HCT116 (cell line): ENCODE results near the gene NEURL1. TPM values are rescaled to one million over a fixed set of nuclear protein-coding genes. Genes with fewer than 3 reads are reported as not detected.

Experiments used
- ATAC-seq: fragments of 200-7000 bp; cut with Tn5 transposase; 2 replicates; pipeline ENCODE4 v1.9.1; 2020; ENCODE audit warnings: mild to moderate bottlenecking, moderate library complexity
- BruUV-seq: library from RNA; stranded (reverse); fragments of 400-500 nt; replicated peaks from 2 replicates; lab custom pipeline; 2021; lab: Mats Ljungman, UMichigan
- CTCF ChIA-PET: fragments of 300-600 bp; sonication (Branson Sonifier 250); formaldehyde crosslinking; loops from one replicate; lab custom pipeline; 2021; ENCODE audit warnings: antibody characterized with exemption; lab: Charles Lee
- POLR2A ChIA-PET: fragments of 300-600, 350-600 bp; sonication (Branson Sonifier 250); formaldehyde crosslinking; loops from one replicate; lab custom pipeline; 2021; ENCODE audit warnings: antibody characterized with exemption; lab: Charles Lee
- RAD21 ChIA-PET, 2 experiments: fragments of 300-600 bp; sonication (Branson Sonifier 250); formaldehyde crosslinking; loops; one replicate each; lab custom pipeline; 2023; ENCODE audit warnings: low total read pairs in 2 of 2; ENCODE audit not compliant: uncharacterized antibody in 2 of 2, unreplicated experiment in 2 of 2, low non-redundant PET in 1 of 2; lab: Charles Lee
- DNase-seq: peaks from one replicate; pipeline ENCODE4 v3.0.0-alpha.2; 2010; ENCODE audit warnings: low read depth, low spot score
- H2AFZ ChIP-seq: fragments of 200-600 bp; shearing (Covaris generic), sonication (generic); 2 replicates; pipeline ENCODE4 v1.6.1; 2017; ENCODE audit warnings: low read depth, mixed run types, mixed read lengths, antibody characterized with exemption, low read length; ENCODE audit not compliant: poor library complexity, severe bottlenecking
- H3K27ac ChIP-seq: 2 replicates; pipeline ENCODE4 v1.5.1; 2012; ENCODE audit warnings: low read depth, low read length
- H3K27me3 ChIP-seq: fragments of 200-600 bp; sonication (generic); 2 replicates; pipeline ENCODE4 v1.6.1; 2016; ENCODE audit warnings: mixed run types, low read length, mixed read lengths; ENCODE audit not compliant: insufficient read depth
- H3K36me3 ChIP-seq, 2 experiments: fragments of 200-500 bp in 1 of 2; fragments of 200-600 bp in 1 of 2; sonication (Bioruptor generic) in 1 of 2; sonication (generic) in 1 of 2; 2 replicates each; pipeline versions ENCODE4 v1.5.1 to v1.6.1; 2014 to 2016; ENCODE audit warnings: low read length in 2 of 2, inconsistent platforms in 1 of 2, mixed read lengths in 1 of 2, mixed run types in 1 of 2; ENCODE audit not compliant: insufficient read depth in 2 of 2, control insufficient read depth in 1 of 2
- H3K4me1 ChIP-seq, 2 experiments: fragments of 200-600 bp in 1 of 2; sonication (generic) in 1 of 2; 2 replicates each; pipeline versions ENCODE4 v1.5.1 to v1.6.1; 2012 to 2017; ENCODE audit warnings: low read length in 2 of 2, inconsistent platforms in 1 of 2, mild to moderate bottlenecking in 1 of 2, mixed read lengths in 1 of 2, mixed run types in 1 of 2, moderate library complexity in 1 of 2; ENCODE audit not compliant: insufficient read depth in 2 of 2, control insufficient read depth in 1 of 2
- H3K4me2 ChIP-seq: fragments of 200-600 bp; sonication (generic); 2 replicates; pipeline ENCODE4 v1.6.1; 2017; ENCODE audit warnings: mixed run types, low read length, mixed read lengths
- H3K4me3 ChIP-seq, 2 experiments: fragments of 200-600 bp in 1 of 2; sonication (generic) in 1 of 2; replicated peaks in 1 of 2; 2 replicates each; pipeline ENCODE4 v1.5.1; 2011 to 2016; ENCODE audit warnings: low read length in 2 of 2, control low read depth in 1 of 2, low read depth in 1 of 2, mild to moderate bottlenecking in 1 of 2, mixed read lengths in 1 of 2, mixed run types in 1 of 2
- H3K79me2 ChIP-seq: fragments of 200-600 bp; sonication (generic); 2 replicates; pipeline ENCODE4 v1.6.1; 2017; ENCODE audit warnings: mild to moderate bottlenecking, mixed run types, low read length, moderate library complexity, mixed read lengths; ENCODE audit not compliant: insufficient read depth
- H3K9ac ChIP-seq: fragments of 200-600 bp; sonication (generic); 2 replicates; pipeline ENCODE4 v1.6.1; 2016; ENCODE audit warnings: low read length, mixed read lengths
- H3K9me2 ChIP-seq: fragments of 200-600 bp; sonication (generic), shearing (Covaris generic); 2 replicates; pipeline ENCODE4 v1.6.1; 2017; ENCODE audit warnings: mixed run types, mild to moderate bottlenecking, moderate library complexity; ENCODE audit not compliant: insufficient read depth
- H3K9me3 ChIP-seq, 2 experiments: fragments of 200-500 bp in 1 of 2; fragments of 200-600 bp in 1 of 2; sonication (Bioruptor generic) in 1 of 2; sonication (generic) in 1 of 2; 2 replicates each; pipeline ENCODE4 v1.6.1; 2014 to 2017; ENCODE audit warnings: low read length in 2 of 2, mixed read lengths in 2 of 2, inconsistent platforms in 1 of 2, low read depth in 1 of 2, mild to moderate bottlenecking in 1 of 2, mixed run types in 1 of 2, moderate library complexity in 1 of 2; ENCODE audit not compliant: control insufficient read depth in 1 of 2, insufficient read depth in 1 of 2
- H4K20me1 ChIP-seq: fragments of 200-600 bp; sonication (generic), shearing (Covaris generic); 2 replicates; pipeline ENCODE4 v1.6.1; 2017; ENCODE audit warnings: mixed run types, mild to moderate bottlenecking, moderate library complexity; ENCODE audit not compliant: insufficient read depth
- EGR1 ChIP-seq: IDR thresholded peaks from 2 replicates; pipeline ENCODE4 v1.6.1; 2012; ENCODE audit warnings: low read depth
- EZH2 ChIP-seq: fragments of 200-600 bp; sonication (generic); IDR thresholded peaks from 2 replicates; pipeline ENCODE4 v1.6.1; 2017; ENCODE audit warnings: antibody characterized with exemption, mixed run types
- EZH2phosphoT487 ChIP-seq: fragments of 200-600 bp; IDR thresholded peaks from 2 replicates; pipeline ENCODE4 v1.6.1; 2018; ENCODE audit warnings: antibody characterized with exemption, borderline replicate concordance
- JUND ChIP-seq: IDR thresholded peaks from 2 replicates; pipeline ENCODE4 v1.6.1; 2012
- SIN3A ChIP-seq: IDR thresholded peaks from 2 replicates; pipeline ENCODE4 v1.6.1; 2012; ENCODE audit warnings: low read depth
- SP1 ChIP-seq: IDR thresholded peaks from 2 replicates; pipeline ENCODE4 v1.6.1; 2012; ENCODE audit warnings: low read depth
- ZFX ChIP-seq: fragments of 450-650 bp; IDR thresholded peaks from 2 replicates; pipeline ENCODE4 v1.6.1; 2017
- ZNF274 ChIP-seq: fragments of 200-500 bp; sonication (Bioruptor generic); IDR thresholded peaks from 2 replicates; pipeline ENCODE4 v1.6.1; 2014; ENCODE audit warnings: mild to moderate bottlenecking, low read depth, low read length, inconsistent platforms
- intact Hi-C: fragments of 100-400 bp; cut with micrococcal nuclease; formaldehyde crosslinking; loops from 2 replicates; pipeline ENCODE4 v1.10.0; 2022
- total RNA-seq: library from RNA; stranded (reverse); gene quantifications from one replicate; pipeline ENCODE4 v1.2.1, GENCODE V29; 2021; ENCODE audit not compliant: unreplicated experiment
- TF ChIP-seq, protein P1 (sequence below): IDR thresholded peaks from 2 replicates; pipeline ENCODE4 v1.6.1; 2012
- TF ChIP-seq, protein P2 (sequence below): IDR thresholded peaks from 2 replicates; pipeline ENCODE4 v1.6.1; 2011; ENCODE audit warnings: mild to moderate bottlenecking, low read length, moderate library complexity; ENCODE audit not compliant: insufficient replicate concordance; ENCODE audit errors: extremely low read depth

NEURL1 gene
- total RNA-seq, 1 experiment from 2014 or later = 1.4 TPM

DNA sequence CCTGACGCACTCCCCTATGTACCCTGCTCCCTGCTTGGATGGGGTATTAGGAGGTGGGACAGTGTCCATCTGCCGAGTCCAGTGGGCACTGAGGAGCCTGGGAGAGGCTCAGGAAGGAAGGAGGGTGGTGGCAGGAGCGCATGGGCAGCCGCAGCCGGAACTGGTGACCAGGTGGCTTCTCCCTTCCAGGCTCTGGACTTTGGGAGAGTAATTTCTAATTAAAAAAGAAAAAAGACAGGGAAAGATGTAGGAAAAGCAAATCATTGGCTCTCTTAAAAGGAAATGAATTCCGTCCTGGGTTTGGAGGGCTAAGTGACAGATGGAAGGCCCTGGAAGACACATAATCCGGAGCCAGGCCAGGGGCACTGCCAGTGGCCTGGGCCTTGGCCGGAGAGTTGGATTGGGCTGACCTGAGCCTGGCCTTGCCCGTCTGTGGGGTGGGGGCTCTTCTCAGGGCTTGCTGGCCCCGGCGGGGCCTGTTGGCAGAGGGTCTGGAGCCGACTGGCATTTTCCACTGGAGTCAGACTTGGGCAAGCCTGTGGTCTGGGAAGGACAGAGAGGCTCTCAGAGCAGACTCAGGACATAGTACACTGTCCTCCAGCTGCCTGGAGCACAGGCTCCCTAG is 63.0 kb downstream of the NEURL1 start:
- no peak overlapping the region for H3K4me3 ChIP-seq
- no peaks in the 10 kb centered on the region for H4K20me1 ChIP-seq
- no peaks in the 10 kb centered on the region for H3K36me3 ChIP-seq
- BruUV-seq = no TSS peak
- H3K9me2 ChIP-seq = no peaks in the 10 kb centered on the region
- H2AFZ ChIP-seq = no peak overlapping the region
- H3K27me3 ChIP-seq = peaks cover 5% of the 10 kb centered on the region; the same call in 1 of the 2 replicates
- ChIA-PET CTCF (interaction anchor here (1.0 kb wide), 1 partner anchor 8 kb away, joined by 4 read pairs; no protein-coding TSS in a partner anchor), RAD21 (no interaction called here), POLR2A (no interaction called here)
- H3K9ac ChIP-seq = no peak overlapping the region
- intact Hi-C loops = no loop called here
- no peak overlapping the region for H3K27ac ChIP-seq
- H3K79me2 ChIP-seq = no peaks in the 10 kb centered on the region
- TF ChIP-seq ZFX (no peak), EGR1 (no peak), SIN3A (no peak), EZH2phosphoT487 (no peak), EZH2 (no peak), ZNF274 (no peak), JUND (no peak), SP1 (no peak)
- TF ChIP-seq, protein P1, sequence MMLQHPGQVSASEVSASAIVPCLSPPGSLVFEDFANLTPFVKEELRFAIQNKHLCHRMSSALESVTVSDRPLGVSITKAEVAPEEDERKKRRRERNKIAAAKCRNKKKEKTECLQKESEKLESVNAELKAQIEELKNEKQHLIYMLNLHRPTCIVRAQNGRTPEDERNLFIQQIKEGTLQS = no peak
- TF ChIP-seq, protein P2, sequence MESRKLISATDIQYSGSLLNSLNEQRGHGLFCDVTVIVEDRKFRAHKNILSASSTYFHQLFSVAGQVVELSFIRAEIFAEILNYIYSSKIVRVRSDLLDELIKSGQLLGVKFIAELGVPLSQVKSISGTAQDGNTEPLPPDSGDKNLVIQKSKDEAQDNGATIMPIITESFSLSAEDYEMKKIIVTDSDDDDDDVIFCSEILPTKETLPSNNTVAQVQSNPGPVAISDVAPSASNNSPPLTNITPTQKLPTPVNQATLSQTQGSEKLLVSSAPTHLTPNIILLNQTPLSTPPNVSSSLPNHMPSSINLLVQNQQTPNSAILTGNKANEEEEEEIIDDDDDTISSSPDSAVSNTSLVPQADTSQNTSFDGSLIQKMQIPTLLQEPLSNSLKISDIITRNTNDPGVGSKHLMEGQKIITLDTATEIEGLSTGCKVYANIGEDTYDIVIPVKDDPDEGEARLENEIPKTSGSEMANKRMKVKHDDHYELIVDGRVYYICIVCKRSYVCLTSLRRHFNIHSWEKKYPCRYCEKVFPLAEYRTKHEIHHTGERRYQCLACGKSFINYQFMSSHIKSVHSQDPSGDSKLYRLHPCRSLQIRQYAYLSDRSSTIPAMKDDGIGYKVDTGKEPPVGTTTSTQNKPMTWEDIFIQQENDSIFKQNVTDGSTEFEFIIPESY = no peak
- H3K4me1 ChIP-seq = peaks cover 0 to 10% of the 10 kb centered on the region in 2 experiments; a peak in 1 of 4 replicates
- ATAC-seq (no peak), DNase-seq (no peak)
- no peak overlapping the region for H3K4me2 ChIP-seq
- no peaks in the 10 kb centered on the region for H3K9me3 ChIP-seq
